ENCODE measurements around the gene CYSLTR2. TPM values are rescaled to one million over a fixed set of nuclear protein-coding genes. Genes with fewer than 3 reads are reported as not detected.

The CYSLTR2 gene
- total and polyA plus RNA-seq, 9 donors: 0.30 to 8.3 (median 2.1) TPM

GRCh38 chr13:48729856-48730255 lies 76.1 kb downstream of the CYSLTR2 start:
- Histone ChIP-seq H3K4me1 (ENCODE audit: insufficient read depth) (peaks cover 7% of the 10 kb centered on the region), H3K36me3 (no peaks in the 10 kb centered on the region), H3K27ac (no peak overlapping the region), H3K9me3 (no peaks in the 10 kb centered on the region), H3K27me3 (no peaks in the 10 kb centered on the region), H3K4me3 (no peak overlapping the region)
- no peak for TF ChIP-seq EP300 (IDR thresholded peaks at IDR 0.05)
- TF ChIP-seq, protein P1, sequence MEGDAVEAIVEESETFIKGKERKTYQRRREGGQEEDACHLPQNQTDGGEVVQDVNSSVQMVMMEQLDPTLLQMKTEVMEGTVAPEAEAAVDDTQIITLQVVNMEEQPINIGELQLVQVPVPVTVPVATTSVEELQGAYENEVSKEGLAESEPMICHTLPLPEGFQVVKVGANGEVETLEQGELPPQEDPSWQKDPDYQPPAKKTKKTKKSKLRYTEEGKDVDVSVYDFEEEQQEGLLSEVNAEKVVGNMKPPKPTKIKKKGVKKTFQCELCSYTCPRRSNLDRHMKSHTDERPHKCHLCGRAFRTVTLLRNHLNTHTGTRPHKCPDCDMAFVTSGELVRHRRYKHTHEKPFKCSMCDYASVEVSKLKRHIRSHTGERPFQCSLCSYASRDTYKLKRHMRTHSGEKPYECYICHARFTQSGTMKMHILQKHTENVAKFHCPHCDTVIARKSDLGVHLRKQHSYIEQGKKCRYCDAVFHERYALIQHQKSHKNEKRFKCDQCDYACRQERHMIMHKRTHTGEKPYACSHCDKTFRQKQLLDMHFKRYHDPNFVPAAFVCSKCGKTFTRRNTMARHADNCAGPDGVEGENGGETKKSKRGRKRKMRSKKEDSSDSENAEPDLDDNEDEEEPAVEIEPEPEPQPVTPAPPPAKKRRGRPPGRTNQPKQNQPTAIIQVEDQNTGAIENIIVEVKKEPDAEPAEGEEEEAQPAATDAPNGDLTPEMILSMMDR (IDR thresholded peaks at IDR 0.05): no peak
- TF ChIP-seq POLR2A (IDR thresholded peaks at IDR 0.05): no peak
- 73 to 77% (median 75%) methylated on average over 4 of the region's 4 CpGs for WGBS, 3 donors
- intact Hi-C loops (cut with DNase I): no loop called here
- DNase-seq: no peak

DNA sequence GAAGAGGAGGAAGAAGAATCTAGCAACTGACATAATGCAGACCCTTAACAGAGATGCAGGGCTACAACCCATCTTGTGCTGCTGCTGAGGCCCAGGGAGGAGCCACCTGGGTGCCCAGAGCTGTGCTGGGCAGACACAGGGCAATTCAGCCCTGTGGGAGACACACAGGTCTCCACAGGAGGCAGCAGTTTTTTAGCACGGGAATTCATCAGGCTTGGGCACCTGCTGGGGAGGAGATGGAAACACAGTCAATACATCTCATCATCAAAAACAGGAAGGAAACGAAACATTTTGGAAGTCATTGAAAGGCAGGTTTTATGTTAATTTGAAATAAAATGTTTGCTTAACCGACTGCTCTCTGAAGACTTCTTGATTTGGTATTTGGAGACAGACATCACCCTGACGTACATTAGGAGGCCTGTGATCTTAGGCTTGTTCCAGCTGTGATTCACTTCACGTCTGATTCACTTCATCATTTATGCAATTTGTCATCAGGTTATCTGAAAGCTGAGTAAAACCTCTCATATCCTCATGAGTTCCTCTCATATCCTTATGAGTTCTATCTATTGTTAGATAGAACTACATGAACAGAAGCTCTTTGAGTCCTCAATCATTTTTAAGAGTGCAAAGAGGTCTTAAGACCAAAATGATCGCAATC lies 77.4 kb downstream of the CYSLTR2 start:
- intact Hi-C loops (cut with DNase I): no loop called here

GRCh38 chr13:48731957-48732569 lies 78.3 kb downstream of the CYSLTR2 start:
- Histone ChIP-seq H3K9me3 (no peaks in the 10 kb centered on the region), H3K36me3 (no peaks in the 10 kb centered on the region), H3K4me1 (ENCODE audit: insufficient read depth) (peaks cover 7% of the 10 kb centered on the region), H3K4me3 (no peak overlapping the region), H3K27me3 (no peaks in the 10 kb centered on the region), H3K27ac (no peak overlapping the region)
- TF ChIP-seq POLR2A (IDR thresholded peaks at IDR 0.05) (no peak), EP300 (IDR thresholded peaks at IDR 0.05) (no peak)
- TF ChIP-seq, protein P1 (IDR thresholded peaks at IDR 0.05): no peak
- WGBS, 3 donors: 40 to 69% (median 45%) methylated on average over 16 of the region's 16 CpGs
- intact Hi-C loops (cut with DNase I): no loop called here
- peak in 4 of 5 donors; percentile 37 to 51 (median 46) for DNase-seq

More for the DNA sequence above, 77.4 kb downstream of the CYSLTR2 start:
- H3K27me3 ChIP-seq: no peaks in the 10 kb centered on the region
- no peaks in the 10 kb centered on the region for H3K9me3 ChIP-seq
- H3K4me1 ChIP-seq (ENCODE audit: insufficient read depth): peaks cover 7% of the 10 kb centered on the region
- no peak overlapping the region for H3K4me3 ChIP-seq
- 71 to 84% (median 81%) methylated on average over 6 of the region's 6 CpGs for WGBS, 3 donors
- H3K27ac ChIP-seq: no peak overlapping the region
- no peak for DNase-seq
- TF ChIP-seq POLR2A (IDR thresholded peaks at IDR 0.05): no peak
- TF ChIP-seq, protein P1 (IDR thresholded peaks at IDR 0.05): no peak
- no peak for TF ChIP-seq EP300 (IDR thresholded peaks at IDR 0.05)
- H3K36me3 ChIP-seq: no peaks in the 10 kb centered on the region

GRCh38 chr13:48733739-48734335 lies 80.1 kb downstream of the CYSLTR2 start:
- H3K27me3 ChIP-seq: no peaks in the 10 kb centered on the region
- 92 to 96% (median 95%) methylated on average over 5 of the region's 5 CpGs for WGBS, 3 donors
- H3K9me3 ChIP-seq: no peaks in the 10 kb centered on the region
- peaks cover 7% of the 10 kb centered on the region for H3K4me1 ChIP-seq (ENCODE audit: insufficient read depth)
- H3K27ac ChIP-seq: no peak overlapping the region
- no peak for DNase-seq
- no peak overlapping the region for H3K4me3 ChIP-seq
- intact Hi-C loops (cut with DNase I): no loop called here
- TF ChIP-seq EP300 (IDR thresholded peaks at IDR 0.05): no peak
- TF ChIP-seq POLR2A (IDR thresholded peaks at IDR 0.05): no peak
- TF ChIP-seq, protein P1 (IDR thresholded peaks at IDR 0.05): no peak
- H3K36me3 ChIP-seq: no peaks in the 10 kb centered on the region
